HL-60/S4 (cell line): ENCODE measurements around the gene UBXN2A.
"Not testable (repeated sequence)": the region's sequence is repeated elsewhere in the genome, so short reads cannot be mapped to it uniquely, and the experiment has no call there.

ENCODE experiments used
- in situ Hi-C: fragments of 300-500 bp; cut with MboI; formaldehyde crosslinking; loops from 2 replicates; pipeline ENCODE4 v1.14.3; 2022; ENCODE audit warnings: low sequenced_read_pairs

Gene UBXN2A

GRCh38 chr2:23940718-23941620, 706 bp downstream of the UBXN2A start:
- in situ Hi-C loops, result no loop called here

DNA sequence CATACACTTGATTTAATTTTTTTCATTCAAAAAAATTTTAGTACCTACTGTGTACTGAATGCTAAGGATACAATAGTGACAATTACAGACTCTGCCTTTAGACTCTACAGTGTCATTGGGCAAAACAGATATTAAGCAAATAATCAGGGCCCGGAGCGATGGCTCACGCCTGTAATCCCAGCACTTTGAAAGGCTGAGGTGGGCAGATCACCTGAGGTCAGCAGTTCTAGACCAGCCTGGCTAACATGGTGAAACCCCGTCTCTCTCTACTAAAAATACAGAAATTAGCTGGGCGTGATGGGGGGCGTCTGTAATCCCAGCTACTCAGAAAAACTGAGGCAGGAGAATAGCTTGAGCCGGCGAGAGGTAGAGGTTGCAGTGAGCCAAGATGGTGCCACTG, 1.4 kb downstream of the UBXN2A start:
- in situ Hi-C loops, result no loop called here

DNA sequence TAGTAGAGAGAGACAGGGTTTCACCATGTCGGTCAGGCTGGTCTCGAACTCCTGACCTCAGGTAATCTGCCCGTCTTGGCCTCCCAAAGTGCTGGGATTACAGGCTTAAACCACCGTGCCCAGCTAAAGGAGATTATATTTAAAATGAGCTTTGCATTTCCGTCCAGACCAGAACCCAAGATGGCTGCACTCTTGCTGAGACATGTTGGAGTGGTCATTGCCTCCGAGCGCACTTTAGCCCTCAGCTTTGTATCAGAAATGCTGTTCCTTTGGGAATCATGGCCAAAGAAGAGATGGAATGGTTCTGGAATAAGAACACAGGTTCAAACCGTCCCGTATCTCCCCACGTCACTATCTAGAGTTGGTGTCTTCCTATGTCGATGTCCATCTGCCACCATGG, 3.4 kb downstream of the UBXN2A start:
- in situ Hi-C loops, result no loop called here

DNA sequence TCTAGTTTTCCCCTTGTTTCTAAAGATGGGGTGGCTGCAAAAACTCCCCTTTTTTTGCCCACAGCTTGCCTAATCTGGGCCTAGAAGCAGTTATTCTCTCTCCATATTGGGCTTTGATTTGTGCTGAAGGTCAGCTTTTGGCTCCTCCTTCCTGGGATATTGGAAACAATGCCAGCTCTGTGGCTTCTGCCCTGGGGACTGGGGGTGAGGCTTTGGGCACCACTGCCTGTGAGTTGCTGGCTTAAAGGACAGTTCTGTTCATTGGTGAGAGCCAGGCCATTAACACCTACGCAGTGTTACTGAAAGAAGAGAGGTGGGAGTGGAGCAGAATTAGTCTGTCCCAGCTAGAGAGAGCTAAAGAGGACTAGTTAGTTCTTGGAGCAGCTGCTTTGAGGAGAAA, 4.3 kb downstream of the UBXN2A start:
- in situ Hi-C loops, result no loop called here

- in situ Hi-C loops, result no loop called here
These were observed 4.7 kb downstream of the UBXN2A start for GRCh38 chr2:23944976-23945375.

DNA sequence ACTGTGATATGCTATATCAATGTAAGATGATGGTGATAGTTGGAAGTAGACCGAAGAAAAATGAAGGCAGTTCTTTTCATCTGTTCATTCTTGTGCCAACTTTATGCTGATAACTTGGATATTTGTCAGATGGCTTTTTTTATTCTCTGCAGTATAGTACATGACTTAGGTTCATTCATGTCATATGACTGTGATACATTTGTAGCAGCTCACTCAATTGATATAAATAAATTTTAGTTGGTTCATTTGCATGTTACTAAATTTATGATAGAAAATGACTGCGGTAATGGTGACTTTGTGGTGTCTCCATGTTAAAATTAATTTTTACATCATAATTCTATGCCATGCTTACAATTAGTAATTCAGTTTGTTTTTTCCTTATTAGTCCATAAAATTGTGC, 7.1 kb downstream of the UBXN2A start:
- in situ Hi-C loops, result no loop called here

GRCh38 chr2:23952558-23952957, 12.3 kb downstream of the UBXN2A start:
- in situ Hi-C loops, result not testable (repeated sequence)

DNA sequence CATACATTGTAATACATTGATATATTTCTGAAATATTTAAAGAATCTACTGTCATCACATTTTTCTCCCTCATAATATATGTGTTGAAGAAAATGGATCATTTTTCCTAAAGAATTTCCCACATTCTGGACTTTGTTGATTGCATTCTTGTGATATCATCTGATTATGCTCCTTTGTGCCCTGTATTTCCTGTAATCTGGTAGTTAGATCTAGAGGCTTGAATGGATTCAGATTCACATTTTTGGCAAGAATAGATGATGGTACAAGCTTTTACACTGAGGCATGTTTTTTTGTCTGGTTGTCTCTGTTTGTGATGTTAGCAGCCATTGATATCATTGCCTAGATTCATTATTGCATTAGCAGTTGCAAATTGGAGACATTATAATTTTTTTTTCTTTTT, 13.4 kb downstream of the UBXN2A start:
- in situ Hi-C loops, result no loop called here

DNA sequence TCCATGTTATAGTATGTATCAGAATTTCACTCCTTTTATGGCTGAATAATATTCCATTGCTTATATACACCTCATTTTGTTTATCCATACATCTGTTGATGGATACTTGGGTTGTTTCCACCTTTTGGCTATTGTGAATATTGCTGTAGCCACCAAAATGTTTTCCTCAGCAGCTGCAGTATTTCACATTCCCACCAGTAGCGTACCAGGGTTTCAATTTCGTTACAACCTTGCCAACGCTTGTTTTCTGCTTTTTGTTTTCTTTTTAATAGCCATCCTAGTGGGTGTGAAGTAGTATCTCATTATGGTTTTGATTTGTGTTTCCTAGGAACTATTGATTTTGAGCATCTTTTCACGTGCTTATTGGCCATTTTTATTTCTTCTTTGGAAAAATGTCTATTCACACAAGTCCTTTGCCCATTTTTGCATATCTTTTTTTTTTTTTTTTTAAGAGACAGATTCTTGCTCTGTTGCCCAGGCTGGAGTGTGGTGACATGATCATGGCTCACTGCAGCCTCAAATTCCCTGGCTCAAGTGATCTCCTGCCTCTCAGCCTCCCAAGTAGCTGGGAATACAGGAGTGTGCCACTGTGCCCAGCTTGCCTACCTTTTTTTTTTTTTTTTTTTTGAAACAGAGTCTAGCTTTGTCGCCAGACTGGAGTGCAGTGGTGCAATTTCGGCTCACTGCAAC, 14.2 kb downstream of the UBXN2A start:
- in situ Hi-C loops, result no loop called here

GRCh38 chr2:23967846-23968245, 27.6 kb downstream of the UBXN2A start:
- in situ Hi-C loops, result no loop called here

GRCh38 chr2:23976883-23977282, 36.6 kb downstream of the UBXN2A start:
- in situ Hi-C loops, result no loop called here

- in situ Hi-C loops, result no loop called here
These were observed 48.1 kb downstream of the UBXN2A start for GRCh38 chr2:23988371-23988770.

GRCh38 chr2:23992931-23993330, 52.7 kb downstream of the UBXN2A start:
- in situ Hi-C loops, result no loop called here

DNA sequence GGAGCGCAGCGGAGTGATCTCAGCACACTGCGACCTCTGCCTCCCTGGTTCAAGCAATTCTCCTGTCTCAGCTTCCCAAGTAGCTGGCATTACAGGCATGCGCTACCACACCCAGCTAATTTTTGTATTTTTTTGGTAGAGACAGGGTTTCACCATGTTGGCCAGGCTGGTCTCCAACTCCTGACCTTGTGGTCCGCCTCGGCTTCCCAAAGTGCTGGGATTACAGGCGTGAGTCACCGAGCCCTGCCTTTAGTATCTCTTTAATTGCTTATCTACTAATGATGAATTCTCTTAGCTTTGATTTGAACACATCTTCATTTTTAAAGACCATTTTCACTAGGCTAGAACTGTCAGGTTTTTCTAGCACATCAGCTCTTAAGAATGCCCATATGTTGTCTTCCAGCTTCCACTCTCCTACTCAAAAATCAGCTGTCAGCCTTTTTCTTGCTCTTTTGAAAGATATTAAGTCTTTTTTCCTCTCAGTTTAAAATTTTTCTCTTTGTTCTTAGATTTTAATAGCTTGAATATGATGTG, 53.5 kb downstream of the UBXN2A start:
- in situ Hi-C loops, result no loop called here

- in situ Hi-C loops, result no loop called here
These were observed 54.3 kb downstream of the UBXN2A start for GRCh38 chr2:23994567-23994966.

- in situ Hi-C loops, result no loop called here
These were observed 67.4 kb downstream of the UBXN2A start for GRCh38 chr2:24007693-24008092.

DNA sequence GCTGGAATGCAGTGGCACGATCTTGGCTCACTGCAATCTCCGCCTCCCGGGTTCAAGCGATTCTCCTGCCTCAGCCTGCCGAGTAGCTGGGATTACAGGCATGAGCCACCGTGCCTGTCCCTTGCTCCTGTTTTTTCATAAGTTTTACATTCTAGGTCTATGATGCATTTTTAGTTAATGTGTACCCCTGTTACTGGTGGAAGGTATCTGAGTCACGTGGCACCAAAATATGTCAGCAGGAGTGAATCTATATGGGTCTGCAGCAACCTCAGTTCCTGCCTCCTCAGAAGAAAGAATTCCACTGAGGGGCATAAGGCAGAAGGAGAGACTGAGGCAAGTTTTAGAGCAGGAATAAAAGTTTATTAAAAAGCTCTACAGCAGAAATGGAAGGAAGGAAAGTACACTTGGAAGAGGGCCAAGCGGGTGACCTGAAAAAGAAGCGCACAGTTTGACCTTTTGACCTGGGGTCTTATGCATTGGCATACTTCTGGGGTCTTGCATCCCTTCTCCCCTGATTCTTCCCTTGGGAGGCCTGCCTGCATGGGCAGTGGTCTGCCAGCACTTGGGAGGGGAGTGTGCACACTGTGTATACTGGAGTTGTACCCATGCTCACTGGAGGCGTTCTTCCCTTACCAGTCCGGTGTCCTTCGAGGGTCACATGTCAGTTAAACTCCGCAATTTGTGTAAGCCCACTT, 68.6 kb downstream of the UBXN2A start:
- in situ Hi-C loops, result no loop called here

- in situ Hi-C loops, result no loop called here
These were observed 69.1 kb downstream of the UBXN2A start for GRCh38 chr2:24009367-24009679.

GRCh38 chr2:24009680-24010476, 69.6 kb downstream of the UBXN2A start, which contains the start of gene MFSD2B:
Gene MFSD2B, plus strand, starts transcription at chr2:24010085. Its CDS starts 12 bp downstream, at chr2:24010097.
- in situ Hi-C loops, result no loop called here

DNA sequence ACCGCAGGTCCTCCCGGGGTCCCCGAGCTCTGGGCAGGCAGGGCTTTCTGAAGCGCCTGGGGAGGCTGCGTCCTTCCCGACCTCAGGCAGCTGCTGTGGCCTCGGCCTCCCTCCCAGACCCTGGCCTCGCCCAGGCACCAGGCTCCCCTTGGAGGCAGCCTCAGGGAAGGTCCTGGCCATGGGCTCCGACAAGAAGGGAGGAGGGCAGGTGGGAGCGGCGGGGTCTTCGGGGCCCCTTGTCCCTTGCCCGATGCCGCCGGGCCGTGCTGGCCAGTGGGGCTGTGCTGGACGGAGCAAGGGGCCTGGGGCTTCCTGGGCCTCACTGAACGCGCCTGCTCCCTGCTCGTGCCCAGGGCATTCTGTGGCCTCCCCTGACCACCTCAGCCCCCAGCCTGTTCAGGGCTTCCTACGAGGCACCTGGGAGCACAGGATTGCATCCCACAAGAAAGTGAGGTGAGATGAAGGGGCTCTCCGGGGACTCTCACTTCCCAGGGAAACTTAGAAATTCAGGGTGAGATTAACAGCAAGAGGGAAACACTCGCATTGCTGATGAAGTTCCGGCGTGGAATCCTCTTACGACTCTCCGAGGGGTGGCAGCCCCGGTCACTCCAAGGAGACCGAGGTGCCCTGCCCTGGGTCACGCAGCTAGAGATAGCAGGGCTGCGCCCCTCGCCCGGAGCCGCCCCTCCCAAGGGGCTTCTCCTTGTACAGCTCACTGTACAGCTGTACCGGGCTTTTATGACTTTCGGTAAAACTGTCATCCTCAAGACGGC, 70.4 kb downstream of the UBXN2A start:
- in situ Hi-C loops, result no loop called here
